Mucosa of descending colon (tissue), 3 donors: ENCODE results near the gene ACAN. TPM values are rescaled to one million over a fixed set of nuclear protein-coding genes. Genes with fewer than 3 reads are reported as not detected.
"Not testable (repeated sequence)": the region's sequence is repeated elsewhere in the genome, so short reads cannot be mapped to it uniquely, and the experiment has no call there.

Experiments used
- ATAC-seq: fragments of 200-7000 bp; cut with Tn5 transposase; one replicate; pipeline ENCODE4 v1.9.1; 2020; ENCODE audit warnings: mild to moderate bottlenecking, moderate library complexity
- DNase-seq, 3 donors: peaks; one replicate each; pipeline ENCODE4 v3.0.0-alpha.2; 2020
- H3K36me3 ChIP-seq: fragments of 200-600 bp; one replicate; pipeline ENCODE4 v1.8.0; 2021; ENCODE audit warnings: low read depth, mild to moderate bottlenecking
- H3K4me1 ChIP-seq: fragments of 200-600 bp; one replicate; pipeline ENCODE4 v1.8.0; 2021; ENCODE audit warnings: low read depth, mild to moderate bottlenecking
- H3K4me3 ChIP-seq: fragments of 200-600 bp; one replicate; pipeline ENCODE4 v1.8.0; 2021; ENCODE audit warnings: mild to moderate bottlenecking
- H3K9me3 ChIP-seq: fragments of 200-600 bp; one replicate; pipeline ENCODE4 v1.8.0; 2021; ENCODE audit warnings: mild to moderate bottlenecking
- CTCF ChIP-seq: fragments of 200-600 bp; IDR thresholded peaks from one replicate; pipeline ENCODE4 v1.8.0; 2022; ENCODE audit warnings: antibody characterized with exemption, mild to moderate bottlenecking
- intact Hi-C, 2 donors: fragments of 100-400 bp; cut with DNase I in 1 of 2; cut with micrococcal nuclease in 1 of 2; formaldehyde crosslinking; loops; one replicate each; pipeline versions ENCODE4 v1.11.0 to v1.11.1; 2022; cut with DNase I, micrococcal nuclease
- total RNA-seq, 3 donors: library from RNA; stranded (reverse); fragmentation: NEBNext Ultra II Directional in 2 of 3; extraction: Animal tissue kit (Norgen Biotek cat#: 25700) in 2 of 3; gene quantifications; one replicate each; pipeline versions ENCODE4 v1.2.1 to v1.2.4, GENCODE V29; 2021 to 2023
- donor health status: DM: no; HTN: no; CAD: no; lungs with moderate emphysema.
- donor health status: DM: no; HTN: no; CAD: no.
- donor health status: DM: no; HTN: yes; CAD: no.

Gene ACAN
- total RNA-seq, 3 donors from 2014 or later = 0.09 to 1.3 (median 0.23) TPM

GRCh38 chr15:88920186-88920891 is 117.1 kb downstream of the ACAN start:
- no peak for TF ChIP-seq CTCF
- intact Hi-C loops = no loop called here
- no peaks in the 10 kb centered on the region for H3K36me3 ChIP-seq

GRCh38 chr15:88920892-88921435 is 117.7 kb downstream of the ACAN start:
- DNase-seq, H3K4me3 ChIP-seq, H3K9me3 ChIP-seq, intact Hi-C loops, H3K4me1 ChIP-seq, H3K36me3 ChIP-seq, ATAC-seq: not testable (repeated sequence)

More at GRCh38 chr15:88920186-88920891, 117.1 kb downstream of the ACAN start:
- ATAC-seq (no peak), DNase-seq (no peak)
- Histone ChIP-seq H3K4me3 (no peak overlapping the region), H3K9me3 (no peaks in the 10 kb centered on the region), H3K4me1 (no peaks in the 10 kb centered on the region)

Other genes with a start within 250 kb of the ACAN start
- gene AEN, start 182.1 kb upstream of the ACAN start, total RNA-seq = 10 to 100 TPM in 2 of 3 donors, 1 to 10 TPM in 1; 8.9 to 22.6 (median 13.3) TPM
- gene ISG20, start 164.4 kb upstream of the ACAN start, total RNA-seq = 10 to 100 TPM; 32.2 to 69.0 (median 55.4) TPM
- 1 to 10 TPM; 2.7 to 6.7 (median 4.0) TPM for gene HAPLN3, start 92.1 kb downstream of the ACAN start, total RNA-seq
- gene MFGE8, start 109.9 kb downstream of the ACAN start, total RNA-seq = 100 to 1,000 TPM in 1 of 3 donors, 10 to 100 TPM in 2; 24.2 to 102 (median 66.7) TPM